GM19023 (cell line): ENCODE results near the gene VPS37B.
"Not testable (repeated sequence)": the region's sequence is repeated elsewhere in the genome, so short reads cannot be mapped to it uniquely, and the experiment has no call there.

ENCODE experiments used
- ATAC-seq: cut with Tn5 transposase; IDR thresholded peaks from one replicate; pipeline ENCODE4 v1.9.1; 2021; ENCODE audit warnings: mild to moderate bottlenecking, moderate library complexity; ENCODE audit not compliant: unreplicated experiment

Gene VPS37B, protein sequence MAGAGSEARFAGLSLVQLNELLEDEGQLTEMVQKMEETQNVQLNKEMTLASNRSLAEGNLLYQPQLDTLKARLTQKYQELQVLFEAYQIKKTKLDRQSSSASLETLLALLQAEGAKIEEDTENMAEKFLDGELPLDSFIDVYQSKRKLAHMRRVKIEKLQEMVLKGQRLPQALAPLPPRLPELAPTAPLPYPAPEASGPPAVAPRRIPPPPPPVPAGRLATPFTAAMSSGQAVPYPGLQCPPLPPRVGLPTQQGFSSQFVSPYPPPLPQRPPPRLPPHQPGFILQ

GRCh38 chr12:122895704-122896636, at the start of gene VPS37B:
Gene VPS37B (minus strand): TSS chr12:122896124. CDS start chr12:122896062, 62 bp downstream.
- peak; percentile 72 for ATAC-seq

DNA sequence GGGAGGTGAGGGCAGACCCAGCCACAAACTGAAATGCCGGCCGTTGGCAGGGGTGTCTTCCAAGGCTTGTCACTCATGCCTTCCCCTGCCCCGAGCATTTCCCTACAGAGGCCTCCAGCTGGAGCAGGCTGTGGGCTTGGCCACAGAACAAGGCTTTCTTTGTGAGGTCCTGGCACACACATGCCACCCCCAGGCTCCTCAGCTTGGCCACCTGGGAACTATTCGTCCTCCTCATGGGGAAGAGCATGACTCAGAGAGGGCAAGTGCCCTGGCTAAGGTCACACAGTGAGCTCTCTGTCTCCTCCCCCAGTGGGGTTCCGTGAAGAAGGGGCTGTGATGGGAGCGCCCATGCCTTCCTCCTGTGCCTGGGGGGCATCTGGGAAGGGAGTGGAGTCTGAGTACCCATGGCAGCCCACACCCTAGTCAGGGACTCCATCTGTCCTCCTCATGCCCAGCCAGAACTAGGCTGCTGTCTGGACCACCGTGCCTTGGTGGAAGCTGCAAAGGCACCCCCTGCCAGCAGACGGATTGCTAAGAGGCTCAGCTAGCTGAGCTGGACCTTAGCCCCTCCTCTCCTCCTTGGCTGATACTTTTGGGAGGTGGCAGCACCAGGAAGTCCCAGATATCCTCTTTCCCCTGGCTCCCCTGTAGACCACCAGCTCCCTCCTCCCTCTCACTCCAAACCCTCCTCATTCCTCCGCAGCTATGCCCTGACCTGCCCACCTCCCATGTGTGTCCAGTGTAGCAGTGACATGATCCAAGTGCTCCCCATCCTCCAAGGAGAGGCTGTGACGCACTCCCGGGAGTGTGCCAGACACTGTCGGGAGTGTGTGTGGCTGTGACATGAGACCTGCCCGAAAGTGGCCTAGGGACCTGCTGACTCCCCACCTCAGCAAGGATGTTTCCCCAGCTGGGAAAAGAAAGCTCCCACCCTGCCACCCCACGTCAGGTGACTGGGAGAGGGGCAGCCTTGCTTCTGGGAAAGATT, 49.0 kb upstream of the VPS37B start:
- ATAC-seq: no peak

GRCh38 chr12:122943196-122943595, 47.3 kb upstream of the VPS37B start:
- ATAC-seq: no peak

GRCh38 chr12:122942637-122943036, 46.7 kb upstream of the VPS37B start:
- ATAC-seq: no peak

DNA sequence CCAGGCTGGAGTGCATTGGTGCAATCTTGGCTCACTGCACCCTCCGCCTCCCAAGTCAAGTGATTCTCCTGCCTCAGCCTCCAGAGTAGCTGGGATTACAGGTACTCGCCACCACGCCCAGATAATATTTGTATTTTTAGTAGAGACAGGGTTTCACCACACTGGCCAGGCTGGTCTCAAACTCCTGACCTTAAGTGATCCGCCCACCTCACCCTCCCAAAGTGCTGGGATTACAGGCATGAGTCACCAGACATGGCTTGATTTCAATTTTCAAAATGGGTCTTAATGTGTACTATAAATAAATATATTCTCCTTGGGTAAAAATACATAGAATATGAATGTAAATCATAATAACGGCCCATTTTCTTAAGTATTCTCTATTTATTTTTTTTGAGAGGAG, 45.4 kb upstream of the VPS37B start:
- ATAC-seq: not testable (repeated sequence)

DNA sequence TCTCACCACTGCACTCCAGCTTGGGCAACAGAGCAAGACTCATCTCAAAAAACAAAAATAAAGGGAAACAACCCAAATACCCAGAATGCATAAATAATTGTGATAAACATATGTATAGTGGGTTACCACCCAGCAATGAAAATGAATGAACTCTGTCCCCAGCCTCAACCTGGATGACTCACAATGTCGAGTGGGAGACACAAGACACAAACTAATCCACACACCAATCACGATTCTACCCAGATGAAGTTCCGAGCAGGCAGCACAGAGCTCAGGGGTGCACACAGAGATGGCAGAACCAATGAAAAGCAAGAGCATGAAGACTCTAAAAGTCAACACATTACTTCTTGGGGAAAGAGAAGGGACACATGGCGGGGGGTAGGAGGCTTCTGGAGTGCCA, 43.2 kb upstream of the VPS37B start:
- ATAC-seq: no peak

DNA sequence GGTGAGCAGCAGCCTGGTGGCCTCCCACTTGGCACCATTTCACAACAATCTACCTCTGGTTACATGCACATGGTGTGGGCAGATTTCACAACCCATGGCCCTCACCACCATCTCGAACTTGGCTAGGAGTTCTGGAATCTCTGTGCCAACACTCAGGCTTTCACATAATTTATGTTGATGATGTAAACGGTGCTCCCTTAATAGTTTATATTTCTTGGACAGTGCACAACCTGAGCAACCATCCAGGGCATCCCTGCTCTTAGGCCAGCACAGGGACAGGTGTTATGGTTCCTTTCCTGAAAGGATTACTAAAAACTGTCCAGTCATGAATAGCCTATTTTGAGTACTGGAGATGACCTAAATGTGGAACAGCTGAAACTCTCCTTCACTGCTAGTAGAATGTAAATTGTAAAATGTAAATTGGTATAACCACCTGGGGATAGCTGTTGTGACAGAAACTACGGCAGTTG, 41.7 kb upstream of the VPS37B start:
- no peak for ATAC-seq

DNA sequence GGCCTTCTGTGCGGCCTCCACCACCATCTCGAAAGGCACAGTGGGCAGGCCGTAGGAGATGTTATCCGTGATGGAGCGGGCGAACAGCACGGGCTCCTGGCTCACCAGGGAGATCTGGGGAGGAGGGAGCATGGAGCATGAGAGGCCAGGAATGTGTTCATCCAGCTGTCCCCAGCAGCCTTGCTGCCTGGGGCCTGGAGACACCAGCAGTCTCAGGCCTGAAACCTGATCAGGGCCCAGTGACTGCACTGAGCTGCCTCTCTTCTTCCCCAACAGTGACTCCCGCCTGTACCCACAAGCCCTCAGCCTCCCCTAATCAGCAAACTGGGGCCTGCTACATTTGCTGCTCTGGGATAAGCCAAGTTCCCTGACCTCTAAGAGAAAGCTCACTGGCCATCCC, 39.4 kb upstream of the VPS37B start:
- ATAC-seq: no peak

DNA sequence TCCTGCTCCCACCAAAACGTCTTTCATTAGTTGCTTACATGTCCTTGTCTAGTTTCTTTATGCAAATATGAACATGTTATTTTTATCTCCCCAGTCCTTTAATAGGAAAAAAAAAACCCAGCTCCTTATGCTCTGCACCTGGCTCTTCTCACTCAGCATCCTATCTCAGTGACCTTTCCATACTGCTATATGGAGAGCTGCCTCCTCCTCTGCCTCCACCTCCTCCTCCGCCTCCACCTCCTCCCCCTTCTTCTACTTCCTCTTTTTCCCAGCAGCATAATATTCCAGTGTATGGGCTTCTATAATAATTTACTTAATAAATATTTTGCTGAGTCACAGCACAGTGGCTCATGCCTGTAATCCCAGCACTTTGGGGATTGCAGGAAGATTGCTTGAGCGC, 38.8 kb upstream of the VPS37B start:
- ATAC-seq: no peak

DNA sequence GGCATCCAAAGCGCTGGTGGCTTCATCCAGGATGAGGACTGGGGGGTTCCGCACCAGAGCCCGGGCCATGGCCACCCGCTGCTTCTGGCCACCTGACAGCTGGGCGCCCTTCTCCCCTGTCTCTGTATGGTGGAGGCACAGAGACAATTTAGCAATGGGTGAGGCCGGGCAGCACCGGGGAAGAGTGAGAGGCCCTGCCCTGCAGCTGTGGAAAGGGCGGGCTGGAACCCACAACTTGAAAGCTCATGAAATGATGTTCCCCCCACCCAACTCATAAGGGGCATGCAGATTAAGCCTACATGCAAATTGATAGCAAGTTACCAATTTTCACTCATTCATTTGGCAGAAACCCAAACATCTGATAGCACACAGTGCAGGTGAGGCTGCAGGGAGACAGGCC, 36.3 kb upstream of the VPS37B start:
- no peak for ATAC-seq

- no peak for ATAC-seq
Observed at GRCh38 chr12:122929812-122930211, 33.9 kb upstream of the VPS37B start.

- no peak for ATAC-seq
Observed at GRCh38 chr12:122929148-122929538, 33.2 kb upstream of the VPS37B start.

DNA sequence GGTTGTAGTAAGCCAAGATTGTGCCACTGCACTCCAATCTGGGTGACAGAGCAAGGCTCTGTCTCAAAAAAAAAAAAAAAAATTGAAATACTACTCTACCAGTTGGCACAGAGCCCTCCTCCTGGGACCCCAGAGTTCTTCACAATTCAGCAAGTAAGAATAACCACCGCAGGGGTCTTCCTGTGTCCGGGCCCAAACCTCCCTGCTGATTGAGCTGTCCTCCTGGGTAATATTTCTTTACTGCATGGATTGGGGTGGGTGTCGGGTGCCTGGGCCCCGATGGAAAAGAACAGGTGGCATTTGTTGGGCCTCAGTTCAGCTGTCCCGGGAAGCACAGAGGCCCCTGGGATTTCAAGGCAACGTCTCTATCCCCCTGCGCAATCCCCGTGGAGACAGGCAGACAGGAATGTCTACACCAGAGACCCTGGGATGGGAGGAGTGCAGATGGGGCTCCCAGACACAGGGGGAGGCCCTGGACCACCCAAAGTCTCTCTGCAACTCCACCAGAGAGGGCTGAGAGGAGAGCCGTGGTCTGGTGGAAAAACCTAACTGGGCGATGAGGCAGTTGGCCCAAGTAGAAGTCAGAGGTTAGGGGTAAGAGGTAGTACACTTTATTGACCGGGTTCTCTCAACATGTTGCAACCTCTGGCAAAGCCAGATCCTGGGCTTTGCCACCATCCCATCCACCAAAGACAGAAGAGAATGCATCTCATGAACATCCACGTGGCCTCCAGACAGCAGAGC, 32.7 kb upstream of the VPS37B start:
- no peak for ATAC-seq

DNA sequence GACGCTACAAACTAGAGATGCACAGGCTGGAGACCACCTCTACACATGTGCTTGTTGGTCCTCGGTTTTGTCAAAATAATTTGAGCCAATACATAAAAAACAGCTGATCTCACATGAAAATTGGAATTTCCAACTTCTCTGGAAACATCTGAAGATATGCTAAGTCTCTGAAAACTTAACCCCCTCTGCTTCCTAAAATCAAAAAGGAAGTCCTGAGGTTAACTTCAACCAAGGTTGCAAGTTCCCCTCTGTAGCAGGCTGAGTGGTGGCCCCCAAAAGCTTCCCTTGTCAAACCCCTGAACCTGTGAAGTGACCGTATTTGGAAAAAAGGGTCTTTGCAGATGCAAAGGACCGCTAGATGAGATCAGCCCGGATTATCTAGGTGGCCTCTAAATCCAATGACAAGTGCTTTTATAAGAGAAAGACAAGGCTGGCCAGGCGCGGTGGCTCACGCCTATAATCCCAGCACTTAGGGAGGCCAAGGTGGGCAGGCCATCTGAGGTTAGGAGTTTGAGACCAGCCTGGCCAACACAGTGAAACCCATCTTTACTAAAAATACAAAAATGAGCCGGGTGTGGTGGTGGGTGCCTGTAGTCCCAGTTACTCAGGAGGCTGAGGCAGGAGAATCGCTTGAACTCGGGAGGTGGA, 32.0 kb upstream of the VPS37B start:
- ATAC-seq: no peak

DNA sequence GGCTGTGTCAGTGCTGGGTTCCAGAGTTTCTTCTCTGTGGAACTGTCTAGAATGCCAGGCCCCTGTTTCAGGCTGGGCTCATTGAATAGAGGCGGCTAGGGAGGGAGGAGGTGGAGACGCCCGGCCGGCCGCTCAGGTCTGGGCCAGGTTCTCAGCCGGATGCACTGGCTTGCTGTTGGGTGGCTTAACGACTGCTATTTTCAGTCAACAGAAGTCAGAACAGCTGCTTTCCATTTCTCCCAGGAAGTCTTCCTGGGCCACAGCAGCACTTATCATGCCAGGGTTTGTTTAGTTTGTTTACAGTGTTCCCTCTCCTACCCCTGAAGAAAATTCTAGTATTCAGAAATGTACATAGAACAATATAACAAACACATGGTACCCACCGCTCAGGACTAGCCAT, 26.0 kb upstream of the VPS37B start:
- ATAC-seq: no peak

GRCh38 chr12:122920687-122921086, 24.8 kb upstream of the VPS37B start:
- no peak for ATAC-seq

DNA sequence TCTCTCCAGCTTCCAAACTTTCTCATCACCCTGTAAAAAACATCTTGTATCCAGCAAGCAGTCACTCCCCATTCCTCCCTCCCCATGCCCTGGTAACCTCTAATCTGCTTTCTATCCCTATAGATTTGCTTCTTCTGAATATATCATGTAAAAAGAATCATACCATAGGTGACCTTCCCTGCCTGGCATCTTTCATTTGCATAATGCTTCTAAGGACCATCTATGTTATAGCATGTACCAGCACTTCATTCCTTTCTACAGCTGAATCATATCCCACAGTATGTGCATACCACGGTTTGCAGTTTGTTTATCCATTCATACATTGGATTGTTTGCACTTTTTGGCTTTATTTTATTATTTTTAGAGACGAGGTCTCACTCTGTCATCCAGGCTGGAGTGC, 22.9 kb upstream of the VPS37B start:
- ATAC-seq: no peak

- ATAC-seq: no peak
Observed at GRCh38 chr12:122917507-122918121, 21.7 kb upstream of the VPS37B start.
